Aortic smooth muscle cell (primary cell): ENCODE results near the gene GOLGA8T. TPM values are rescaled to one million over a fixed set of nuclear protein-coding genes. Genes with fewer than 3 reads are reported as not detected.

Source experiments
- total RNA-seq: library from RNA; depleted of rRNA; stranded (reverse); fragments of >200 nt; gene quantifications from 2 replicates; pipeline ENCODE4 v1.2.3, GENCODE V29; 2014

GOLGA8T gene
- 0.06 and 0.26 TPM in 2 replicates for total RNA-seq

GRCh38 chr15:30134751-30135150, at the start of gene GOLGA8T:
GOLGA8T (plus strand) TSS chr15:30135051; CDS start chr15:30135149, 98 bp downstream.

Other genes with a start within 250 kb of the GOLGA8T start
- gene GOLGA8J, start 52.1 kb upstream of the GOLGA8T start, total RNA-seq: 0.06 and 0.13 TPM in 2 replicates